Measurements from ENCODE around the gene LILRA5.

DNA sequence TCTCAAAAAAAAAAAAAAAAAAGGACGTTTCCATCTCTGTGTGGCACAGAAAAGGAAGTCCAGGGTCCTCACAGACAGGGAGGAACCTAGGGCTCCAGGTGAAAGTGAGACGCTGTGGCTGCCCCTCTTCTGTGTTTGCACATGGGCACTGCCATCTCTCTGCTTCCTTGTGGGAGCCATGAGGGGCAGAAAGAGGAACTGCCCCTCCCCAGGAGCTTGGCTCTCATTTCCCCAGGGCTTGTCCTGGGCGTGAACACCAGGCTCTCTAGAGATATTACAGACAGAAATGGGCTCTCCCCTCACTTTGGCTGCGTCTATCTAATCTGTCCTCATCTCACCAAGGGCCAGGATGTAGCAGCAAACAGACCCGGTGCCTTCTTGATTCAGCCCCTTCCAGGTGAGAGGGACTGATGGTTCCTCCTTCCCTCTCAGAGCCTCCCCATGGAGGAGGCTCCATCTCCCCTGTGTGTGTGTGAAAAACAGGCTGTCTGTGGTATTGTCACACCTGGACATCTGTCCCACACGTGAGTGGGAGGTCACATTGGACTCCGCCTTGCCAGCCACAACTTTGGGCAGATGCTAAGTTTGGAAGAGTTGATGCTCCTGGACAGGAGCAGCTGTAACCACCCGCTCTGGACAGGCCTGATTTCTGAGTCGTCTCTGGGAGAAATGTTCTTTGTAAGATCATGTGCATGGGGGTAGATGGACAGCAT is 26.8 kb upstream of the LILRA5 start:
- TF ChIP-seq POLR2A (IDR thresholded peaks at IDR 0.05): no peak
- TF ChIP-seq, protein P1, sequence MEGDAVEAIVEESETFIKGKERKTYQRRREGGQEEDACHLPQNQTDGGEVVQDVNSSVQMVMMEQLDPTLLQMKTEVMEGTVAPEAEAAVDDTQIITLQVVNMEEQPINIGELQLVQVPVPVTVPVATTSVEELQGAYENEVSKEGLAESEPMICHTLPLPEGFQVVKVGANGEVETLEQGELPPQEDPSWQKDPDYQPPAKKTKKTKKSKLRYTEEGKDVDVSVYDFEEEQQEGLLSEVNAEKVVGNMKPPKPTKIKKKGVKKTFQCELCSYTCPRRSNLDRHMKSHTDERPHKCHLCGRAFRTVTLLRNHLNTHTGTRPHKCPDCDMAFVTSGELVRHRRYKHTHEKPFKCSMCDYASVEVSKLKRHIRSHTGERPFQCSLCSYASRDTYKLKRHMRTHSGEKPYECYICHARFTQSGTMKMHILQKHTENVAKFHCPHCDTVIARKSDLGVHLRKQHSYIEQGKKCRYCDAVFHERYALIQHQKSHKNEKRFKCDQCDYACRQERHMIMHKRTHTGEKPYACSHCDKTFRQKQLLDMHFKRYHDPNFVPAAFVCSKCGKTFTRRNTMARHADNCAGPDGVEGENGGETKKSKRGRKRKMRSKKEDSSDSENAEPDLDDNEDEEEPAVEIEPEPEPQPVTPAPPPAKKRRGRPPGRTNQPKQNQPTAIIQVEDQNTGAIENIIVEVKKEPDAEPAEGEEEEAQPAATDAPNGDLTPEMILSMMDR (IDR thresholded peaks at IDR 0.05): no peak

Measured in ovary (tissue), 3 donors.